K562 (cell line): ENCODE data around the gene LMOD1. TPM values are rescaled to one million over a fixed set of nuclear protein-coding genes. Genes with fewer than 3 reads are reported as not detected.

ENCODE experiments used
- CREM ChIP-seq: IDR thresholded peaks from 2 replicates; pipeline ENCODE4 v1.6.1; 2014; ENCODE audit warnings: antibody characterized with exemption, low read depth
- E2F4 ChIP-seq: sonication (generic); formaldehyde crosslinking; IDR thresholded peaks from 2 replicates; pipeline ENCODE4 v1.8.0; 2022; ENCODE audit warnings: mild to moderate bottlenecking, low read depth, missing genetic modification reagents
- EZH2 ChIP-seq: IDR thresholded peaks from 2 replicates; pipeline ENCODE4 v1.6.1; 2012; ENCODE audit warnings: low read depth, mild to moderate bottlenecking, inconsistent platforms, low read length, borderline replicate concordance
- GABPA ChIP-seq: fragments of 200-800 bp; sonication (Bioruptor generic); conservative IDR thresholded peaks from 2 replicates; pipeline ENCODE4 v1.6.1; 2016; ENCODE audit warnings: low read depth, missing genetic modification characterization, missing compliant biosample characterization
- NR2C2 ChIP-seq, 2 experiments: fragments of 200-800 bp in 1 of 2; sonication (Bioruptor generic) in 1 of 2; sonication (generic) in 1 of 2; formaldehyde crosslinking in 1 of 2; IDR thresholded peaks; 2 replicates each; pipeline versions ENCODE4 v1.6.1 to v1.8.0; 2016 to 2022; ENCODE audit warnings: mild to moderate bottlenecking in 1 of 2, missing compliant biosample characterization in 1 of 2, missing genetic modification characterization in 1 of 2, missing genetic modification reagents in 1 of 2
- NR3C1 ChIP-seq: sonication (generic); formaldehyde crosslinking; IDR thresholded peaks from 2 replicates; pipeline ENCODE4 v1.8.1; 2022; ENCODE audit warnings: missing genetic modification reagents
- PRMT5 ChIP-seq: sonication (generic); formaldehyde crosslinking; IDR thresholded peaks from 2 replicates; pipeline ENCODE4 v1.5.0; 2020; ENCODE audit warnings: missing genetic modification reagents
- RBFOX2 ChIP-seq: fragments of 200-400 bp; formaldehyde crosslinking; IDR thresholded peaks from 2 replicates; pipeline ENCODE4 v1.6.1; 2017; ENCODE audit warnings: low read depth, mild to moderate bottlenecking, low read length, moderate library complexity
- ZBTB1 ChIP-seq: sonication (generic); formaldehyde crosslinking; IDR thresholded peaks from 2 replicates; pipeline ENCODE4 v1.8.1; 2023; ENCODE audit warnings: missing genetic modification reagents, low read depth, mild to moderate bottlenecking, borderline replicate concordance
- ZBTB9 ChIP-seq: fragments of 450-650 bp; formaldehyde crosslinking; IDR thresholded peaks from 2 replicates; pipeline ENCODE4 v1.4.0; 2020; ENCODE audit warnings: mild to moderate bottlenecking, moderate library complexity
- ZC3H11A ChIP-seq: IDR thresholded peaks from 2 replicates; pipeline ENCODE4 v1.6.1; 2012; ENCODE audit warnings: low read depth, low read length, improper control_type of control experiment
- ZNF280B ChIP-seq: fragments of 250-450 bp; sonication (Bioruptor Pico); IDR thresholded peaks from 2 replicates; pipeline ENCODE4 v1.5.1; 2021; ENCODE audit warnings: mild to moderate bottlenecking
- ZNF395 ChIP-seq: fragments of 200-800 bp; sonication (Bioruptor generic); IDR thresholded peaks from 2 replicates; pipeline ENCODE4 v1.6.1; 2017; ENCODE audit warnings: missing genetic modification characterization, missing compliant biosample characterization
- ZNF609 ChIP-seq: sonication (generic); formaldehyde crosslinking; IDR thresholded peaks from 2 replicates; pipeline ENCODE4 v1.8.1; 2023; ENCODE audit warnings: missing genetic modification reagents, mild to moderate bottlenecking, borderline replicate concordance
- ZNF785 ChIP-seq: fragments of 250-450 bp; sonication (Bioruptor Pico); IDR thresholded peaks from 2 replicates; pipeline ENCODE4 v1.4.0; 2020; ENCODE audit warnings: mild to moderate bottlenecking
- polyA plus RNA-seq, 8 experiments: library from polyadenylated mRNA; depleted of rRNA in 4 of 8; stranded (reverse) in 5 of 8; unstranded in 3 of 8; fragments of >200 nt; fragmentation: Nextera tagmentation in 2 of 8; fragmentation: Illumina TruSeq in 1 of 8; extraction: Ambion mirVana in 2 of 8; extraction: Trizol in 1 of 8; gene quantifications; 2 replicates each; pipeline versions ENCODE4 v1.2.1 to v1.2.3, GENCODE V29; 2011 to 2014; ENCODE audit warnings: inconsistent platforms in 1 of 8, missing spikeins in 1 of 8
- total RNA-seq, 7 experiments: library from RNA; depleted of rRNA in 6 of 7; stranded (reverse); fragments of >200 nt in 6 of 7; fragmentation: Illumina TruSeq in 2 of 7; extraction: Trizol in 2 of 7; gene quantifications; 2 replicates each; pipeline versions ENCODE4 v1.2.1 to v1.2.3, GENCODE V29; 2011 to 2021; ENCODE audit warnings: low replicate concordance in 1 of 7

Gene LMOD1
- total and polyA plus RNA-seq, 9 of the 15 experiments (the other 6 are each of a cell fraction or from before 2014, with no cell fraction given) = 0.03 to 0.54 (median 0.38) TPM; not detected in 1

- TF ChIP-seq ZNF395 (CRISPR knock-in tag) (peak; percentile 74; the same call in 1 of the 2 replicates), GABPA (peak; percentile 92), NR2C2 (CRISPR knock-in tag; IDR thresholded peaks at IDR 0.05) (peak; percentile 75; the same call in 1 of the 2 replicates), NR2C2 (tag; IDR thresholded peaks at IDR 0.05) (peak; percentile 80), ZNF785 (CRISPR knock-in tag) (no peak), ZBTB9 (CRISPR knock-in tag) (peak; percentile 77; the same call in 1 of the 2 replicates), RBFOX2 (peak; percentile 88), E2F4 (CRISPR knock-in tag) (peak; percentile 74; the same call in 1 of the 2 replicates), ZNF280B (0 out of 2 replicates have a peak, but pooled peaks have one; percentile 10), ZNF609 (0 out of 2 replicates have a peak, but pooled peaks have one; percentile 26), CREM (peak; percentile 55), NR3C1 (CRISPR knock-in tag) (peak; percentile 60; the same call in 1 of the 2 replicates), ZC3H11A (no peak), ZBTB1 (peak; percentile 79), EZH2 (no peak), PRMT5 (CRISPR knock-in tag) (no peak)
Measured at GRCh38 chr1:201982623-201983379, 36.5 kb upstream of the LMOD1 start, which contains the start of gene RNPEP (continued).
